ENCODE results near the gene ARFGAP2.

The ARFGAP2 gene

GRCh38 chr11:47220401-47220821 lies 43.7 kb upstream of the ARFGAP2 start:
- peak overlapping the region; percentile 1; the same call in 1 of the 2 replicates for H3K27ac ChIP-seq (ENCODE audit: low read depth, low read length)
- no peak for TF ChIP-seq EZH2phosphoT487 (conservative IDR thresholded peaks at IDR 0.05; ENCODE audit: low read length)
- TF ChIP-seq CTCF (IDR thresholded peaks at IDR 0.05; ENCODE audit: insufficient read depth, low read length, poor library complexity, severe bottlenecking): no peak
- peaks cover 9% of the 10 kb centered on the region for H3K36me3 ChIP-seq (ENCODE audit: low read length)
- H3K4me2 ChIP-seq (ENCODE audit: low read depth, low read length, poor library complexity, severe bottlenecking): no peak overlapping the region
- peaks cover 30% of the 10 kb centered on the region for H3F3A ChIP-seq (ENCODE audit: insufficient read depth)
- no peaks in the 10 kb centered on the region for H3K9me2 ChIP-seq (replicated peaks; ENCODE audit: insufficient read depth, low read length)
- H3K4me3 ChIP-seq (ENCODE audit: insufficient read depth, low read length, poor library complexity, severe bottlenecking): no peak overlapping the region
- H3K9me3 ChIP-seq (ENCODE audit: insufficient read depth, low read length): no peaks in the 10 kb centered on the region
- no peak overlapping the region for H3K9ac ChIP-seq (ENCODE audit: low read length)
- no peak overlapping the region for H2AFZ ChIP-seq (ENCODE audit: low read depth, low read length, severe bottlenecking)
- H3K79me2 ChIP-seq (ENCODE audit: insufficient read depth, low read length): peaks cover 28% of the 10 kb centered on the region
- no peaks in the 10 kb centered on the region for H3K27me3 ChIP-seq (ENCODE audit: low read length)
- H4K20me1 ChIP-seq (ENCODE audit: low read depth, low read length): no peaks in the 10 kb centered on the region

GRCh38 chr11:47216121-47216798 lies 39.6 kb upstream of the ARFGAP2 start:
- Histone ChIP-seq H3F3A (ENCODE audit: insufficient read depth) (peaks cover 25% of the 10 kb centered on the region), H3K4me2 (ENCODE audit: low read depth, low read length, poor library complexity, severe bottlenecking) (peak overlapping the region; percentile 92), H3K4me3 (ENCODE audit: insufficient read depth, low read length, poor library complexity, severe bottlenecking) (peak overlapping the region; percentile 65), H3K9me3 (ENCODE audit: insufficient read depth, low read length) (no peaks in the 10 kb centered on the region), H3K9ac (ENCODE audit: low read length) (peak overlapping the region; percentile 95), H3K36me3 (ENCODE audit: low read length) (peaks cover 5% of the 10 kb centered on the region), H4K20me1 (ENCODE audit: low read depth, low read length) (no peaks in the 10 kb centered on the region), H3K79me2 (ENCODE audit: insufficient read depth, low read length) (peaks cover 30% of the 10 kb centered on the region), H3K9me2 (replicated peaks; ENCODE audit: insufficient read depth, low read length) (no peaks in the 10 kb centered on the region), H3K27ac (ENCODE audit: low read depth, low read length) (peak overlapping the region; percentile 92), H3K27me3 (ENCODE audit: low read length) (no peaks in the 10 kb centered on the region), H2AFZ (ENCODE audit: low read depth, low read length, severe bottlenecking) (no peak overlapping the region)
- TF ChIP-seq EZH2phosphoT487 (conservative IDR thresholded peaks at IDR 0.05; ENCODE audit: low read length) (no peak), CTCF (IDR thresholded peaks at IDR 0.05; ENCODE audit: insufficient read depth, low read length, poor library complexity, severe bottlenecking) (no peak)

- H3K27ac ChIP-seq (ENCODE audit: low read depth, low read length): peak overlapping the region; percentile 92
- peak overlapping the region; percentile 95 for H3K9ac ChIP-seq (ENCODE audit: low read length)
- no peaks in the 10 kb centered on the region for H3K27me3 ChIP-seq (ENCODE audit: low read length)
- peaks cover 25% of the 10 kb centered on the region for H3F3A ChIP-seq (ENCODE audit: insufficient read depth)
- H3K79me2 ChIP-seq (ENCODE audit: insufficient read depth, low read length): peaks cover 29% of the 10 kb centered on the region
- TF ChIP-seq EZH2phosphoT487 (conservative IDR thresholded peaks at IDR 0.05; ENCODE audit: low read length) (no peak), CTCF (IDR thresholded peaks at IDR 0.05; ENCODE audit: insufficient read depth, low read length, poor library complexity, severe bottlenecking) (no peak)
- no peaks in the 10 kb centered on the region for H3K9me3 ChIP-seq (ENCODE audit: insufficient read depth, low read length)
- H3K4me3 ChIP-seq (ENCODE audit: insufficient read depth, low read length, poor library complexity, severe bottlenecking): peak overlapping the region; percentile 65
- H3K4me2 ChIP-seq (ENCODE audit: low read depth, low read length, poor library complexity, severe bottlenecking): peak overlapping the region; percentile 92
- peak overlapping the region; percentile 2 for H2AFZ ChIP-seq (ENCODE audit: low read depth, low read length, severe bottlenecking)
- no peaks in the 10 kb centered on the region for H3K9me2 ChIP-seq (replicated peaks; ENCODE audit: insufficient read depth, low read length)
- H4K20me1 ChIP-seq (ENCODE audit: low read depth, low read length): no peaks in the 10 kb centered on the region
- H3K36me3 ChIP-seq (ENCODE audit: low read length): peaks cover 5% of the 10 kb centered on the region
Observed at GRCh38 chr11:47215366-47215910, 38.8 kb upstream of the ARFGAP2 start.

All from SU-DHL-6 (cell line).